ENCODE data around the gene DTX1. TPM values are rescaled to one million over a fixed set of nuclear protein-coding genes. Genes with fewer than 3 reads are reported as not detected.

DTX1 gene
- 1 to 10 TPM in 1 of 2 donors, under 1 TPM in 1; 0.41 to 1.3 TPM for total RNA-seq

- ATAC-seq (ENCODE audit: insufficient number of reproducible peaks, low FRiP score, low read depth) (no peak), DNase-seq (ENCODE audit: low spot score) (no peak)
- H3K4me3 ChIP-seq: peak within 1 kb of the TSS; percentile 73
- H3K36me3 ChIP-seq: no peaks in the 10 kb centered on the region
- H3K9me3 ChIP-seq: no peaks in the 10 kb centered on the region
- no peaks in the 10 kb centered on the region for H3K27me3 ChIP-seq (replicated peaks; ENCODE audit: insufficient read depth)
- no peak within 1 kb of the TSS for H3K27ac ChIP-seq
- no peak for TF ChIP-seq CTCF (IDR thresholded peaks at IDR 0.05)
- peaks cover 6 to 13% of the 10 kb centered on the region in 2 donors for H3K4me1 ChIP-seq (ENCODE audit: control insufficient read depth in 1 of 2, low read depth in 2 of 2)
These were observed at the start of gene DTX1 for GRCh38 chr12:113056631-113057488. Gene DTX1, plus strand, starts transcription at chr12:113056730. Its CDS starts 1,463 bp downstream, at chr12:113058193.

- Histone ChIP-seq H3K27ac (no peak overlapping the region), H3K36me3 (peaks cover 9% of the 10 kb centered on the region), H3K9me3 (no peaks in the 10 kb centered on the region), H3K4me3 (no peak overlapping the region), H3K4me1 (ENCODE audit: control insufficient read depth in 1 of 2, low read depth in 2 of 2) (no peaks in the 10 kb centered on the region), H3K27me3 (replicated peaks; ENCODE audit: insufficient read depth) (no peaks in the 10 kb centered on the region)
- no peak for TF ChIP-seq CTCF (IDR thresholded peaks at IDR 0.05)
- ATAC-seq (ENCODE audit: insufficient number of reproducible peaks, low FRiP score, low read depth) (no peak), DNase-seq (ENCODE audit: low spot score) (no peak)
These were observed 49.4 kb upstream of the DTX1 start for GRCh38 chr12:113007166-113007565.

GRCh38 chr12:113010701-113011100, 45.8 kb upstream of the DTX1 start:
- no peaks in the 10 kb centered on the region for H3K4me1 ChIP-seq (ENCODE audit: control insufficient read depth in 1 of 2, low read depth in 2 of 2)
- H3K27me3 ChIP-seq (replicated peaks; ENCODE audit: insufficient read depth): no peaks in the 10 kb centered on the region
- ATAC-seq (ENCODE audit: insufficient number of reproducible peaks, low FRiP score, low read depth): no peak
- no peak overlapping the region for H3K4me3 ChIP-seq
- no peak overlapping the region for H3K27ac ChIP-seq
- no peak for TF ChIP-seq CTCF (IDR thresholded peaks at IDR 0.05)
- DNase-seq (ENCODE audit: low spot score): no peak
- H3K9me3 ChIP-seq: no peaks in the 10 kb centered on the region
- H3K36me3 ChIP-seq: peaks cover 6% of the 10 kb centered on the region

- Histone ChIP-seq H3K4me1 (ENCODE audit: control insufficient read depth in 1 of 2, low read depth in 2 of 2) (no peaks in the 10 kb centered on the region), H3K27ac (no peak overlapping the region), H3K27me3 (replicated peaks; ENCODE audit: insufficient read depth) (no peaks in the 10 kb centered on the region), H3K9me3 (no peaks in the 10 kb centered on the region), H3K36me3 (no peaks in the 10 kb centered on the region), H3K4me3 (no peak overlapping the region)
- TF ChIP-seq CTCF (IDR thresholded peaks at IDR 0.05): no peak
- ATAC-seq (ENCODE audit: insufficient number of reproducible peaks, low FRiP score, low read depth): no peak
- DNase-seq (ENCODE audit: low spot score): no peak
These were observed 42.0 kb upstream of the DTX1 start for GRCh38 chr12:113014565-113014964.

- Histone ChIP-seq H3K9me3 (no peaks in the 10 kb centered on the region), H3K27me3 (replicated peaks; ENCODE audit: insufficient read depth) (no peaks in the 10 kb centered on the region), H3K4me1 (ENCODE audit: control insufficient read depth in 1 of 2, low read depth in 2 of 2) (no peaks in the 10 kb centered on the region), H3K36me3 (no peaks in the 10 kb centered on the region), H3K27ac (no peak overlapping the region), H3K4me3 (no peak overlapping the region)
- ATAC-seq (ENCODE audit: insufficient number of reproducible peaks, low FRiP score, low read depth): no peak
- no peak for TF ChIP-seq CTCF (IDR thresholded peaks at IDR 0.05)
- DNase-seq (ENCODE audit: low spot score): no peak
These were observed 39.7 kb upstream of the DTX1 start for GRCh38 chr12:113016796-113017195.

Measured in thoracic aorta (tissue), 2 donors.